A673 (cell line): ENCODE measurements around the gene CHADL. TPM values are rescaled to one million over a fixed set of nuclear protein-coding genes. Genes with fewer than 3 reads are reported as not detected.

Experiments
- BruUV-seq: library from RNA; stranded (reverse); fragments of 400-500 nt; replicated peaks from 2 replicates; lab custom pipeline; 2021; lab: Mats Ljungman, UMichigan
- CTCF ChIA-PET: fragments of 300-600 bp; sonication (Branson Sonifier 250); formaldehyde crosslinking; loops from one replicate; lab custom pipeline; 2022; ENCODE audit warnings: antibody characterized with exemption; lab: Charles Lee
- POLR2A ChIA-PET: fragments of 300-600 bp; sonication (Branson Sonifier 250); formaldehyde crosslinking; loops from one replicate; lab custom pipeline; 2022; ENCODE audit warnings: antibody characterized with exemption; ENCODE audit not compliant: low non-redundant PET; lab: Charles Lee
- DNase-seq: peaks from one replicate; pipeline ENCODE4 v3.0.0-alpha.2; 2015; ENCODE audit warnings: low spot score
- H3K27ac ChIP-seq: fragments of 200-600 bp; sonication (generic); 2 replicates; pipeline ENCODE4 v1.5.1; 2016; ENCODE audit warnings: mixed run types, low read depth, mild to moderate bottlenecking, mixed read lengths, antibody characterized with exemption, low read length; ENCODE audit not compliant: poor library complexity, severe bottlenecking
- H3K27me3 ChIP-seq: fragments of 200-600 bp; sonication (generic); replicated peaks from 2 replicates; pipeline ENCODE4 v1.6.1; 2017; ENCODE audit warnings: mixed run types, low read depth, mild to moderate bottlenecking, mixed read lengths, antibody characterized with exemption, low read length; ENCODE audit not compliant: insufficient read depth, poor library complexity
- H3K36me3 ChIP-seq: fragments of 200-600 bp; sonication (generic); 2 replicates; pipeline ENCODE4 v1.6.1; 2016; ENCODE audit warnings: mixed run types, mild to moderate bottlenecking, mixed read lengths, antibody characterized with exemption, low read length; ENCODE audit not compliant: insufficient read depth, poor library complexity, severe bottlenecking
- H3K4me1 ChIP-seq: fragments of 200-600 bp; sonication (generic); 2 replicates; pipeline ENCODE4 v1.6.1; 2017; ENCODE audit warnings: mixed run types, mild to moderate bottlenecking, mixed read lengths, antibody characterized with exemption, low read length; ENCODE audit not compliant: insufficient read depth, poor library complexity, severe bottlenecking
- H3K4me3 ChIP-seq: fragments of 200-600 bp; sonication (generic); 2 replicates; pipeline ENCODE4 v1.5.1; 2016; ENCODE audit warnings: low read depth, mixed run types, mild to moderate bottlenecking, mixed read lengths, low read length; ENCODE audit not compliant: poor library complexity, severe bottlenecking
- H3K9me3 ChIP-seq: fragments of 200-600 bp; sonication (generic); 2 replicates; pipeline ENCODE4 v1.6.1; 2016; ENCODE audit warnings: mixed run types, low read depth, mild to moderate bottlenecking, mixed read lengths, antibody characterized with exemption, low read length; ENCODE audit not compliant: poor library complexity, severe bottlenecking
- EZH2 ChIP-seq: fragments of 200-600 bp; sonication (generic); IDR thresholded peaks from 2 replicates; pipeline ENCODE4 v1.6.1; 2017; ENCODE audit warnings: borderline replicate concordance, low read depth, mild to moderate bottlenecking, mixed read lengths, antibody characterized with exemption, low read length; ENCODE audit not compliant: poor library complexity, severe bottlenecking
- intact Hi-C: fragments of 100-400 bp; cut with micrococcal nuclease; formaldehyde crosslinking; loops from one replicate; pipeline ENCODE4 v1.10.0; 2022; ENCODE audit not compliant: unreplicated experiment
- total RNA-seq: library from RNA; stranded (reverse); gene quantifications from 2 replicates; pipeline ENCODE4 v1.2.3, GENCODE V29; 2021
- TF ChIP-seq, protein P1 (sequence below): fragments of 300-800, 200-600 bp; sonication (generic); conservative IDR thresholded peaks from 2 replicates; pipeline ENCODE4 v1.5.1; 2017; ENCODE audit warnings: low read depth, mild to moderate bottlenecking, antibody characterized with exemption, low read length, moderate library complexity, mixed read lengths

CHADL gene
- total RNA-seq, 1 experiment from 2014 or later: not detected

DNA sequence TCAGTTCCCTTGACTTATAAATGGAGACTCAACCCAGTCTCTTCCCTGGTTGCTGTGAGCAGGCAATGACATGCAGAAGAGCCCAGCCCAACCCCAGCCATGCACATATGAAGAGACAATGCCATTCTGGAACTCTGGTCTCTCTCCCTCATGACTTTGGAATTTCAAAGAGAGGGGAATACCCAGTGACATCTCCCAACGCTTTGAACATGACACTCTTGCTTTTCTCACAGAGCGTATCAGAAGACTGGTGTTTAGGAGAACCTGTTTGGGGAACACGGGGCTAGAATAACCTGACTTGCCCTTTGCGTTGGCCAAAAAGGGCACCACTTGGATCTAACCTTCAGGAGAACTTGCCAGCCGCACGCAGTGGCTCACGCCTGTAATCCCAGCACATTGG lies 32.4 kb upstream of the CHADL start:
- no peak overlapping the region for H3K4me3 ChIP-seq
- H3K36me3 ChIP-seq: peaks cover 88% of the 10 kb centered on the region
- H3K27ac ChIP-seq: no peak overlapping the region
- ChIA-PET CTCF (no interaction called here), POLR2A (no interaction called here)
- no peaks in the 10 kb centered on the region for H3K4me1 ChIP-seq
- no peaks in the 10 kb centered on the region for H3K9me3 ChIP-seq
- BruUV-seq: no TSS peak
- intact Hi-C loops: no loop called here
- TF ChIP-seq, protein P1, sequence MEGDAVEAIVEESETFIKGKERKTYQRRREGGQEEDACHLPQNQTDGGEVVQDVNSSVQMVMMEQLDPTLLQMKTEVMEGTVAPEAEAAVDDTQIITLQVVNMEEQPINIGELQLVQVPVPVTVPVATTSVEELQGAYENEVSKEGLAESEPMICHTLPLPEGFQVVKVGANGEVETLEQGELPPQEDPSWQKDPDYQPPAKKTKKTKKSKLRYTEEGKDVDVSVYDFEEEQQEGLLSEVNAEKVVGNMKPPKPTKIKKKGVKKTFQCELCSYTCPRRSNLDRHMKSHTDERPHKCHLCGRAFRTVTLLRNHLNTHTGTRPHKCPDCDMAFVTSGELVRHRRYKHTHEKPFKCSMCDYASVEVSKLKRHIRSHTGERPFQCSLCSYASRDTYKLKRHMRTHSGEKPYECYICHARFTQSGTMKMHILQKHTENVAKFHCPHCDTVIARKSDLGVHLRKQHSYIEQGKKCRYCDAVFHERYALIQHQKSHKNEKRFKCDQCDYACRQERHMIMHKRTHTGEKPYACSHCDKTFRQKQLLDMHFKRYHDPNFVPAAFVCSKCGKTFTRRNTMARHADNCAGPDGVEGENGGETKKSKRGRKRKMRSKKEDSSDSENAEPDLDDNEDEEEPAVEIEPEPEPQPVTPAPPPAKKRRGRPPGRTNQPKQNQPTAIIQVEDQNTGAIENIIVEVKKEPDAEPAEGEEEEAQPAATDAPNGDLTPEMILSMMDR: no peak
- no peak for TF ChIP-seq EZH2
- DNase-seq: no peak
- no peaks in the 10 kb centered on the region for H3K27me3 ChIP-seq

DNA sequence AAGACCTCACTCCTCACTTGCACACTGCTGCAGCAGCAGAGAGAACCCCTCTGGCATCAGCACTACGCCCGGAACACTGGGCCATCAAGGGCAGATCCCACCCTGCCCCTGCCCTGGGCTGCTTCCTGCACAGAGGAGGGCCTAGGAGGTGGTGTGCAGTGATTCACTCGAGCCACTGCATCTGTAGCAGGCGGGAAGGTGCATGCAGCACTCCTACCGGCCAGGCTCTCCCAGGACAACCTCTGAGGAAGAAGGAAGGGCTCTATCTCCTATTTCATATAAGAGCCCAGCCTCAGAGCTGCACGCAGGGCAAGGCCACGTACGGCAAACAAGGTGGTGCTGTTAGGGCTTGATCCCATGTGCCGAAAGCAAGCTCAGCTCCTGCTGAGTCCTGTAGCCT lies 31.1 kb upstream of the CHADL start:
- no peaks in the 10 kb centered on the region for H3K9me3 ChIP-seq
- DNase-seq: no peak
- BruUV-seq: no TSS peak
- no peaks in the 10 kb centered on the region for H3K4me1 ChIP-seq
- H3K27me3 ChIP-seq: no peaks in the 10 kb centered on the region
- ChIA-PET CTCF (no interaction called here), POLR2A (no interaction called here)
- peaks cover 87% of the 10 kb centered on the region for H3K36me3 ChIP-seq
- TF ChIP-seq, protein P1: no peak
- no peak for TF ChIP-seq EZH2
- no peak overlapping the region for H3K4me3 ChIP-seq
- no peak overlapping the region for H3K27ac ChIP-seq
- intact Hi-C loops: no loop called here

DNA sequence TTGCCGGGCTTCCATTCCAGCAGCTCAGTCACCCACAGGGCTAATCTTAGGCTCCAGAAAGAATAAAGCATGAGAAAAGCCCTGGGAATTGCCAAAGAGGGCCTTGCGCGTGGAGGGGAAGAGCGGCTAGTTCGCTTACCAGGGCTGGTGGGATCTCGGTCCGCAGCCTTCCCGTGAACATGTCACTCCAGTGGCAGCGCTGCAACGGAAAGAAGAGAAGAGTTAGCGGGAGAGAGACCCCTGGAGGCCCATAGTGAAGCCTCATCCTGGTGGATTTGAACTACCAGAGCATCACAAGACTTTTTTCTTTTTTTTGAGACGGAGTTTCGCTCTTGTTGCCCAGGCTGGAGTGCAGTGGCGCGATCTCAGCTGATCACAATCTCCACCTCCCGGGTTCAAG lies 27.2 kb upstream of the CHADL start:
- BruUV-seq: no TSS peak
- ChIA-PET CTCF (no interaction called here), POLR2A (no interaction called here)
- no peak for DNase-seq
- intact Hi-C loops: no loop called here
- H3K27ac ChIP-seq: no peak overlapping the region
- peaks cover 86% of the 10 kb centered on the region for H3K36me3 ChIP-seq
- no peak overlapping the region for H3K4me3 ChIP-seq
- no peaks in the 10 kb centered on the region for H3K9me3 ChIP-seq
- no peaks in the 10 kb centered on the region for H3K27me3 ChIP-seq
- no peaks in the 10 kb centered on the region for H3K4me1 ChIP-seq
- no peak for TF ChIP-seq EZH2
- TF ChIP-seq, protein P1: no peak
